GM21529 (cell line): ENCODE measurements around the gene RAPGEF4.
"Not testable (repeated sequence)": the region's sequence is repeated elsewhere in the genome, so short reads cannot be mapped to it uniquely, and the experiment has no call there.

ENCODE experiments used
- ATAC-seq: cut with Tn5 transposase; IDR thresholded peaks from one replicate; pipeline ENCODE4 v1.9.1; 2021; ENCODE audit not compliant: unreplicated experiment

Gene RAPGEF4

DNA sequence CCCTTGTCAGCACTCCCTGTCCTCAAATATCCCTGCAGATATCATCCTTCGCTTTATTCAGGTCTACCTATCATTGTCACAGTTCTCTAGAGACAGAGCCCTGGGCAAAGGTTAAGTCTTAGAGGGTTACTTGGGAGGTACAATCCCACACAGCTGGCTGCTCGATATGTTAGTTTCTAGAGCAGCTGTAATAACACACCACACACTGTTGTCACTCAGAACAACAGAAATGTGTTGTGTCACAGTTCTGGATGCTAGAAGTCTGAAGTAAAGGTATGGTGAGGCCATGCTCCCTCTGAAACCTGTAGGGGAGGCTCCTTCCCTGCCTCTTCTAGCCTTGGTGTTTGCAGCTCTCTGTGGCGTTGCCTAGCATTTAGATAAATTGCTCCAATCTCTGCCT, 9.9 kb upstream of the RAPGEF4 start:
- no peak for ATAC-seq

DNA sequence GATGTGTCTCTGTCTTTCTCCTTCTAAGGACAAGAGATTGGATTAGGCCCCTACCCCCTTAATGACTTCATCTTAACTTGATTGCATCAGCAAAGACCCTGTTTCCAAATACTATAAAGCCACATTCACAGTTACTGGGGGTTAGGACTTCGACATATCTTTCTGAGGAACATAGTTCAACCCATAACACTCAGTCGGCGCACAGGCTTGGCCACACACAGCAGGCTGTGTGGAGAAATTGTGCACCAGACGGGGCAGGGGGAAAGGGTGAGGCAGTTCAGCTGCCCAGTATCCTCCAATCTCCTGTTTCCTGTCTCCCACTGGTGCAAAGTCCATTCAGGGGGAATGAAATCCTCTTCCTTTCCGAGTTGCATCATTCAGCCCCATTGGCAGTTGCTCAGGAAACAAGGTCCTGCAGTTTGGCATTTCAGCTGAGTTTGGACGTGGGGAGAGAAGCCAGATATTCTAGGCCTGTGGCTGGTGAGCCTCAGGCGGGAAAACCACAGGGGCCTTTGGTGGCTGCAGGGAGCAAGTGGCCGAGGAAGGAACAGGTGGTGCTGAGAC, 9.4 kb upstream of the RAPGEF4 start:
- ATAC-seq, result no peak

DNA sequence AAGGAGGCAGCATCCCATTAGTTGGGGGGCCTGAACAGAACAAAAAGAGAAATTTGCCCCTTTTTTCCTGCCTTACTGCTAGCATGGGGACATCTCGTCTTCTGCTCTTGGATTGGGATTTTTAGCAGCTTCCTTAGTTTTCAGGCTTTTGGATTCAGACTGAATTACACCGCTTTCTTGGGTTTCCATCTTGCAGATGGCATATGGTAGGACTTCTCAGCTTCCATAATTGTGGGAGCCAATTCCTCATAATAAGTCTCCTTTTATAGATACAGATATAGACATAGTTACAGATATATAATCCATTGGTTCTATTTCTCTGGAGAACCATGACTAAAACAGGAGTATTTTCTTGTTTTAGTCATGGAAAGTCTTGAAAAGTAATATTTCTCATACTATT, 5.2 kb upstream of the RAPGEF4 start:
- no peak for ATAC-seq

- no peak for ATAC-seq
Observed at GRCh38 chr2:172734711-172735581, 699 bp upstream of the RAPGEF4 start.

DNA sequence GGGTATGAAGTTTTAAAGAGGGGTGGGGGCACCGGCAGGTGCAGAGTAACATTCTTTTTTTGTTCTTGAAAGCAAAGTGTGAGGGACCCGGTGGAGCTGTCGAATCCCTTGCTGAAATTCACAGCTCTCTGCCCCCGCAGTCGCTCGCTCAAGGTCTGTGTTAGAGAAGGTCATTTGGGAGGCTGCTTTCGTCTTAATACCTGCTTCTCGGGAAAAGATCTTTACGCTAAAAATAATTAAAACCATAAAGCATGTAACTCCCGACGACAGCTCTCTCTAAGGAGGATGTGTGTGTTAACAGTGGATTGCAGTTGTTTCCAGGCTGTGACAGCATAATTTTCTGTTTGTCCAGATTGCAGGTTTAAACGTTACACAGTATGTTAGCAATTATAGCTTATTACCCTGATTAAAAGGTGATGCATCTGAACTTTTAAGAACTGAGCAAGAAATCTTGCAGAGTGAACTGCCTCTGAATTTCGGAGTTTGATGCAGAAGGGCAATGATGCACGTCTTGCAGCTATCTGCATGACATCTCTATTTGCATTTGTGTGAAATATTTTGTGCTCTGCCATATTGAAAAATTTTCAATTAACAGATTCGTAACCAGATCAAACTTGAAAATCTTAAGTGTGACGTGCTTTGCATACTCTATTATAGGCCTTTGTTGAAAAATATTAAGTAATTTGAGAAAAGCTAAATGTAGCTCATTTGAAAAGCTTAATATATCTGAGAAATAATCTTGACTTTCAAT, 954 bp downstream of the RAPGEF4 start:
- no peak for ATAC-seq

GRCh38 chr2:172739661-172740266, 4.1 kb downstream of the RAPGEF4 start:
- no peak for ATAC-seq

DNA sequence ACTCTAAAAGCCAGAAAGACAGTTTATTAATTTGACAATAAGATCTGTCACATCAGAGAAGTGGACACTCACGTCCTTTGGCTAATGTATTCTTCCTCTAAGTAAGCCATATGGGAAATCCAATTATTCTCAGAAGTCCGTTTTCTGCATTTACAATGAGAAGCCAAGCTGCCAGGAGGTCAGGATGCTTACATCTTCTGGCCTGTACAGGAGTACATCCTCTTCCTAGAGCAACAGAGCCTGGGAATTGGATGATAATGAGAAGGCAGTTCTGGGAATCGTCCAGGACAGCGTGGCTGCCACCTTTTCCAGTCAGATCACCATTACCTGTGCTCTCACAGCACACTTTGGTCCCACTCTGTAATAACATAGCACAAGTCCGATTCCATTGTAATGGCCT, 5.2 kb downstream of the RAPGEF4 start:
- no peak for ATAC-seq

- no peak for ATAC-seq
Observed at GRCh38 chr2:172742931-172743540, 7.4 kb downstream of the RAPGEF4 start.

- ATAC-seq, result no peak
Observed at GRCh38 chr2:172743898-172744297, 8.3 kb downstream of the RAPGEF4 start.

GRCh38 chr2:172745636-172746035, 10.0 kb downstream of the RAPGEF4 start:
- ATAC-seq, result no peak

DNA sequence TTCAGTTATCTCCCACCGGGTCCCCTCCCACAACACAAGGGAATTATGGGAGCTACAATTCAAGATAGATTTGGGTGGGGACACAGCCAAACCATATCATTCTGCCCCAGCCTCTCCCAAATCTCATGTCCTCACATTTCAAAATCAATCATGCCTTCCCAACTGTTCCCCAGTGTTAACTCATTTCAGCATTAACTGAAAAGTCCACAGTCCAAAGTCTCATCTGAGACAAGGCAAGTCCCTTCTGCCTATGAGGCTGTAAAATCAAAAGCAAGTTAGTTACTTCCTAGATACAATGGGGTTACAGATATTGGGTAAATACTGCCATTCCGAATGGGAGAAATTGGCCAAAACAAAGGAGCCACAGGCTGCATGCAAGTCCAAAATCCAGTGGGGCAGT, 12.9 kb downstream of the RAPGEF4 start:
- not testable (repeated sequence) for ATAC-seq

DNA sequence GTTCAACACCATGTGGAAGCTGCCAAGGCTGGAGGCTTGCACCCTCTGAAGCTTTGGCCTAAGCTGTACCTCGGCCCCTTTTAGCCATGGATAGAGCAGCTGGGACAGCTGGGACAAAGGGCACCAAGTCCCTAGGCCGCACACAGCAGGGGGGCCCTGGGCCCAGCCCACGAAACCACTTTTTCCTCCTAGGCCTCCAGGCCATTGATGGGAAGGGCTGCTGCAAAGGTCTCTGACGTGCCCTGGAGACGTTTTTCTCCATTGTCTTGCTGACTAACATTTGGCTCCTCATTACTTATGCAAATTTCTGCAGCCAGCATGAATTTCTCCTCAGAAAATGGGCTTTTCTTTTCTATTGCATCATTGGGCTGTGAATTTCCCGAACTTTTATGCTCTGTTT, 13.7 kb downstream of the RAPGEF4 start:
- ATAC-seq, result no peak

- no peak for ATAC-seq
Observed at GRCh38 chr2:172751564-172751963, 15.9 kb downstream of the RAPGEF4 start.

DNA sequence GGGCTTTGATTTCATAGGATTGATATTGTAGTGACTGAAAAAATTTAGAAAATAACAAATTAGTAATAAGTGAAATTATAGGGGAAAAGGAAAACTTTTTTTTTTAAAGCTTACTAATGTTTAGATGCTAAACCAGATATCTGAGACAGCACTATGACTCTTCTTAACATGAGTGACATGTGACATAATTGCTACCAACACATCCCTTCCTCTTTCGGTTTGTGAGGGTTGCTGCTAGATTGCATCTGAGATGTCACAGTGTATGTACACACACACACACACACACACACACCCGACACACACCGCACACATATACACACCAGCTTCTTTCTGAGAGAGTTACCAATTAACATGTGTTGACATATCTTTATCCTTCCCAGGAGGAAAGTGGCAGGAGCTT, 18.0 kb downstream of the RAPGEF4 start:
- ATAC-seq, result no peak

DNA sequence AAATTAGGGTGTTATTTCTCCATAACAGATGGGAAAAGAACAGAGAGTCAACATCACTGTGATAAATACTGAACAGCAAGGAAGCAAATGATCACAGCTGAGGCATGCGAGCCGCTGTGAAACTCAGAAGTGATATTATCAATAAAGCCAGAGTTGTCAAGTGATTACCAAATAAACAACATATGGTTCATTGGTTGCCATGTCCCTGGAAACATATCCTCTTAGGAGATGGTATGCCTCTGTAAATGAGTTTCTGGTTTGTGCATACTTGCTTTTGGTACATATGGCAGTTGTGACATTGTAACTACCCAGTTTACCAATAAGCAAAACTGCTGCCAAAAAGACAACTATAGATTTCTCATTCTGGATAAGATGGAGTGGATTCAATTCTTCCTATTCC, 23.8 kb downstream of the RAPGEF4 start:
- ATAC-seq, result no peak

GRCh38 chr2:172761306-172761705, 25.7 kb downstream of the RAPGEF4 start:
- ATAC-seq, result no peak

GRCh38 chr2:172762574-172762973, 26.9 kb downstream of the RAPGEF4 start:
- no peak for ATAC-seq

DNA sequence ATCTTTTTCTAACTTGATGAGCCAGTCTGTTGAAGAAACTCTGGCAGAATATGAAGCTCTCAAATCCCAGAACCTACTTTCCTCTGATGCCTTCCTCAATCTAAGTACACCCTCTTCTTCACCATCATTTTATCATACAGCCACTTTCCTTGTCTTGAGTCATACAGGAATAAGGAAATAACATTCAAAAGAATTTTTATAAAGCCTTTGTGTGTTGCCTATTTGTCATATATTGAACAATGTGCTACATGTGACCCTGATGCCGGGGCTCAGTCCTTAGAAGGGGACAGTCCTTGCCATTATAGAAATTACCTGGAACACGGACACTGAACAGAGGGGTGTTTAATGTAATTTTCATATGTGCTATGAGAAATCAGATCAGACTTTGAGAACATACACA, 27.4 kb downstream of the RAPGEF4 start:
- no peak for ATAC-seq

DNA sequence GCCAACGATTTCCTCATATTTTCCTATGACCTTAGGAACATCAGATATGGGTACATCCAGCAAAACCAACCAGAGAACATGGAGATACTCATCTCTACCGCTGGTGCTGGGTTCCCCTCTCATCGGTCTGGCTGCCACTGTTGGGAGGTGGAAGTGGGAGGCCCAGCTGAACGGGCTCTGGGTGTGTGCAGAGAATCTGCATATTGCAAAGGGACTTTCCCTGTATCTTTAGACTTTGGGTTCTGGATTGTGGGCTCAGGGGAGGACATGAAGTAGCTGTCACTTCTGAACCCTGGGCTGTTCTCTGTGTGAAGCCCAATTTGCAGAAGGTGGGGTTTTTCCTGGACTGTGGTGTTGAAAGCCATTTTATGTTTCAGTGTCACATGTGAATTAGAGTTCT, 30.0 kb downstream of the RAPGEF4 start:
- no peak for ATAC-seq

- no peak for ATAC-seq
Observed at GRCh38 chr2:172768401-172768800, 32.8 kb downstream of the RAPGEF4 start.

- no peak for ATAC-seq
Observed at GRCh38 chr2:172769879-172770278, 34.2 kb downstream of the RAPGEF4 start.
